HL-60 (cell line): ENCODE measurements around the gene HPN.

Source experiments
- CTCF ChIP-seq: IDR thresholded peaks from one replicate; pipeline ENCODE4 v1.5.1; 2011; ENCODE audit warnings: low read length, control low read depth, inconsistent platforms; ENCODE audit not compliant: insufficient read depth
- REST ChIP-seq: IDR thresholded peaks from 2 replicates; pipeline ENCODE4 v1.6.1; 2012; ENCODE audit warnings: low read depth; ENCODE audit not compliant: insufficient replicate concordance

- TF ChIP-seq CTCF (no peak), REST (no peak)
Observed at GRCh38 chr19:35068941-35069634, 27.6 kb downstream of the HPN start.
